ENCODE data around the gene FKBP7. TPM values are rescaled to one million over a fixed set of nuclear protein-coding genes. Genes with fewer than 3 reads are reported as not detected.

The FKBP7 gene
- total and polyA plus RNA-seq, 2 of the 13 experiments (the other 11 are each of a cell fraction or from before 2014, with no cell fraction given): 12.4 to 14.8 TPM

DNA sequence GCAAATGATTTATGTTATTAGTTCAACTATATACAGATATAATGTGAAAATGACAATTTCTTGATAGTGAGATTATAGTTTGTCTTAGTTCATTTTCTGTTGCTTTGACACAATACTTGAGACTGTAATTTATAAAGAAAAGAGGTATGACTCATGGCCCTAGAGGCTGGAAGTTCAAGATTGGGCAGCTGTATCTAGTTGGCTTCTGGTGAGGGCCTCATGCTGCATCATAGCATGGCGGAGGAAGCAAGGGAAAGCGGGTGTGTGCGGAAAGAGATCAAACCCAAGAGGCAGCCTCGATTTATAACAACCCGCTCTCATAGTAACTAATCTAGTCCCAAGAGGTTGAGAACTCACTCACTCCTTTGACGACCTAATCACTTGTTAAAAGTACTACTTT is 13.2 kb upstream of the FKBP7 start (continued):
- TF ChIP-seq, protein P1, sequence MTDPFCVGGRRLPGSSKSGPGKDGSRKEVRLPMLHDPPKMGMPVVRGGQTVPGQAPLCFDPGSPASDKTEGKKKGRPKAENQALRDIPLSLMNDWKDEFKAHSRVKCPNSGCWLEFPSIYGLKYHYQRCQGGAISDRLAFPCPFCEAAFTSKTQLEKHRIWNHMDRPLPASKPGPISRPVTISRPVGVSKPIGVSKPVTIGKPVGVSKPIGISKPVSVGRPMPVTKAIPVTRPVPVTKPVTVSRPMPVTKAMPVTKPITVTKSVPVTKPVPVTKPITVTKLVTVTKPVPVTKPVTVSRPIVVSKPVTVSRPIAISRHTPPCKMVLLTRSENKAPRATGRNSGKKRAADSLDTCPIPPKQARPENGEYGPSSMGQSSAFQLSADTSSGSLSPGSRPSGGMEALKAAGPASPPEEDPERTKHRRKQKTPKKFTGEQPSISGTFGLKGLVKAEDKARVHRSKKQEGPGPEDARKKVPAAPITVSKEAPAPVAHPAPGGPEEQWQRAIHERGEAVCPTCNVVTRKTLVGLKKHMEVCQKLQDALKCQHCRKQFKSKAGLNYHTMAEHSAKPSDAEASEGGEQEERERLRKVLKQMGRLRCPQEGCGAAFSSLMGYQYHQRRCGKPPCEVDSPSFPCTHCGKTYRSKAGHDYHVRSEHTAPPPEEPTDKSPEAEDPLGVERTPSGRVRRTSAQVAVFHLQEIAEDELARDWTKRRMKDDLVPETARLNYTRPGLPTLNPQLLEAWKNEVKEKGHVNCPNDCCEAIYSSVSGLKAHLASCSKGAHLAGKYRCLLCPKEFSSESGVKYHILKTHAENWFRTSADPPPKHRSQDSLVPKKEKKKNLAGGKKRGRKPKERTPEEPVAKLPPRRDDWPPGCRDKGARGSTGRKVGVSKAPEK (CRISPR knock-in tag; IDR thresholded peaks at IDR 0.05; ENCODE audit: borderline replicate concordance): no peak
- TF ChIP-seq NFE2L1 (CRISPR knock-in tag; IDR thresholded peaks at IDR 0.05; ENCODE audit: borderline replicate concordance) (no peak), MAF1 (CRISPR knock-in tag; IDR thresholded peaks at IDR 0.05; ENCODE audit: borderline replicate concordance) (no peak), REXO4 (CRISPR knock-in tag; IDR thresholded peaks at IDR 0.05; ENCODE audit: borderline replicate concordance) (no peak), CBX1 (IDR thresholded peaks at IDR 0.05; ENCODE audit: low read depth) (no peak), ZFY (CRISPR knock-in tag; IDR thresholded peaks at IDR 0.05) (no peak), MAFF (IDR thresholded peaks at IDR 0.05; ENCODE audit: low read depth, low read length) (no peak), FOXM1 (CRISPR knock-in tag; IDR thresholded peaks at IDR 0.05) (no peak), ZNF772 (CRISPR knock-in tag; IDR thresholded peaks at IDR 0.05) (no peak), NPAS2 (CRISPR knock-in tag; IDR thresholded peaks at IDR 0.05; ENCODE audit: borderline replicate concordance) (no peak), DPF2 (CRISPR knock-in tag; IDR thresholded peaks at IDR 0.05; ENCODE audit: borderline replicate concordance, low read depth) (no peak)

DNA sequence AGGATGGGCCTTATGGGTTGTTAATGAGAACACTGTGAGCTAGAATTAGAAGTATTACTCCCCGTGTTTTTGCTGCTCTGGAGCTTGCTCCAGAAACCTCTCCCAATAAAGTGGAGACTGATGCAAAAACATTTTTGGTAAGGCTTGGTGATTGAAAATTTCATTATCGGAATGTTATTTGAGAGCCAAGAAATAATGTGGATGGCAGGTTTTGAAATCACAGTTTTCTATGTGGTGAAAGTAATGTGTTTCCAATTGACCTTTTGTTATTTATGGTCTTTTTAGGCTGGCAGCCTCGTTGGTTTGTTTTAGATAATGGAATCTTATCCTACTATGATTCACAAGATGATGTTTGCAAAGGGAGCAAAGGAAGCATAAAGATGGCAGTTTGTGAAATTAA is 7.0 kb upstream of the FKBP7 start:
- no TSS peak for BruUV-seq (replicated peaks)
- 94% methylated on average over 3 of the region's 3 CpGs for WGBS (ENCODE audit: low lambda C conversion rate)
- no peaks in the 10 kb centered on the region; a peak in 1 of 5 replicates for H3K27me3 ChIP-seq (ENCODE audit: control insufficient read depth in 1 of 2, insufficient read depth in 2 of 2, low read length in 2 of 2)
- ChIA-PET POLR2A (interaction anchor here (2.9 kb wide), 1 partner anchor 34 kb away, joined by 9 read pairs; the partner anchor contains the start of genes PJVK and PRKRA), CTCF (ENCODE audit: low intra/inter-chr PET ratio, low total read pairs) (no interaction called here)
- TF ChIP-seq ZBTB7B (CRISPR knock-in tag; IDR thresholded peaks at IDR 0.05): no peak
- H3K36me3 ChIP-seq (replicated peaks in 1 of 2; ENCODE audit: control insufficient read depth in 1 of 2, insufficient read depth in 2 of 2, low read length in 2 of 2): peaks cover 4 to 37% of the 10 kb centered on the region in 2 experiments
- intact Hi-C loops (cut with micrococcal nuclease; ENCODE audit: unreplicated experiment) (no loop called here), in situ Hi-C loops (cut with HindIII; ENCODE audit: extremely low pct_ligation_motif_present, low pct_unique_long_range_greater_than_20kb) (no loop called here)
- H3K9me3 ChIP-seq (ENCODE audit: low read length): no peaks in the 10 kb centered on the region
- H3K4me3 ChIP-seq (replicated peaks in 1 of 3; ENCODE audit: insufficient read depth in 1 of 3, low read depth in 2 of 3, low read length in 3 of 3): no peak overlapping the region
- no peak for DNase-seq (ENCODE audit: low spot score)
- no peak for FAIRE-seq
- H3K9ac ChIP-seq (ENCODE audit: insufficient read depth, low read depth, low read length): no peak overlapping the region; the same call in 1 of the 2 replicates
- ATAC-seq: no peak
- peaks cover 9% of the 10 kb centered on the region; the same call in 1 of the 2 replicates for H4K20me1 ChIP-seq (ENCODE audit: insufficient read depth, low read length)
- H3K4me2 ChIP-seq (ENCODE audit: low read depth, low read length): no peak overlapping the region
- peaks cover 35% of the 10 kb centered on the region for H3K4me1 ChIP-seq (ENCODE audit: insufficient read depth, low read length)
- H3K27ac ChIP-seq (ENCODE audit: extremely low read length, insufficient read depth, low read length): no peak overlapping the region
- H3K79me2 ChIP-seq (ENCODE audit: insufficient read depth, low read length): peaks cover 44% of the 10 kb centered on the region
- H2AFZ ChIP-seq (ENCODE audit: low read length): no peak overlapping the region
